ENCODE measurements around the gene ZMYND11. TPM values are rescaled to one million over a fixed set of nuclear protein-coding genes. Genes with fewer than 3 reads are reported as not detected.

ZMYND11 gene
- total and polyA plus RNA-seq, 9 of the 15 experiments (the other 6 are each of a cell fraction or from before 2014, with no cell fraction given): 2.7 to 13.8 (median 8.8) TPM

DNA sequence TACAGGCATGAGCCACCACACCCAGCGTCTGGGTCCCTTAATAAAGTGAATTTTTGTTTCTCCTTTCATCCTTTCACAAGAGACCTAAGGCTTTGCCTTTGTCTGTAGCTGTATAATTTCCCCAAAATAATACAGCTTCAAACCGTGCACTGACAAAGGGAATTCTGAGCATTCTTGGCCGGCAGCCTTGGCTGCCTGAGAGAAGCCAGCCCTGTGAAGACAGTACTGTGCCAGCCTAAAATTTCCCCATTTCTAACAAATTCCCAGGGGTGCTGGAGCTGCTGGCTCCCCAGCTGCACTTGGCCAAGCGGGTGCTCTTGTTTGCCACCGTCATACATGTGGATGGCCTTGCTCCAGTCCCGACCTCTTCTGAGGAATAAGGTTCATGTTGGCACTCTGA lies 106.2 kb downstream of the ZMYND11 start:
- CTCF ChIA-PET (ENCODE audit: low intra/inter-chr PET ratio): no interaction called here
- no peak for ATAC-seq
- H3K36me3 ChIP-seq (ENCODE audit: control insufficient read depth, insufficient read depth, low read length): peaks cover 5% of the 10 kb centered on the region; the same call in 1 of the 3 replicates
- H3K79me2 ChIP-seq (ENCODE audit: control insufficient read depth, insufficient read depth, low read length): no peaks in the 10 kb centered on the region
- H3K27ac ChIP-seq (ENCODE audit: extremely low read depth, low read depth, low read length): no peak overlapping the region
- H4K20me1 ChIP-seq (replicated peaks; ENCODE audit: control insufficient read depth, insufficient read depth, low read length): no peaks in the 10 kb centered on the region
- H3K27me3 ChIP-seq (ENCODE audit: control insufficient read depth in 2 of 2, insufficient read depth in 2 of 2, low read length in 2 of 2): no peaks in the 10 kb centered on the region
- H3K4me2 ChIP-seq (ENCODE audit: insufficient read depth, low read length): no peak overlapping the region
- POLR2A ChIA-PET: no interaction called here
- H2AFZ ChIP-seq (ENCODE audit: low read depth, low read length): no peak overlapping the region
- no peaks in the 10 kb centered on the region for H3K9me1 ChIP-seq (ENCODE audit: control insufficient read depth, insufficient read depth, low read length)
- TF ChIP-seq ZNF143 (CRISPR knock-in tag; IDR thresholded peaks at IDR 0.05) (no peak), CHD2 (IDR thresholded peaks at IDR 0.05; ENCODE audit: low read depth, low read length) (no peak), L3MBTL2 (IDR thresholded peaks at IDR 0.05) (no peak), ELF1 (tag; IDR thresholded peaks at IDR 0.05) (no peak)
- in situ Hi-C loops (cut with MboI): no loop called here
- BruUV-seq (replicated peaks): no TSS peak
- intact Hi-C loops (cut with micrococcal nuclease): no loop called here
- 73% methylated on average over 6 of the region's 6 CpGs for WGBS (ENCODE audit: insufficient coverage, low coverage, missing lambda C conversion rate)
- no peaks in the 10 kb centered on the region for H3K4me1 ChIP-seq (replicated peaks in 1 of 2; ENCODE audit: control insufficient read depth in 2 of 2, insufficient read depth in 2 of 2, low read length in 2 of 2)
- H3K4me3 ChIP-seq: no peak overlapping the region
- H3K9me3 ChIP-seq (replicated peaks; ENCODE audit: control insufficient read depth, insufficient read depth, low read depth, low read length): no peaks in the 10 kb centered on the region
- DNase-seq (ENCODE audit: extremely low read depth in 1 of 4, low spot score in 3 of 4): no peak
- no peak for FAIRE-seq
- no peak overlapping the region for H3K9ac ChIP-seq (ENCODE audit: insufficient read depth in 1 of 2, low read depth in 2 of 2, low read length in 2 of 2)

DNA sequence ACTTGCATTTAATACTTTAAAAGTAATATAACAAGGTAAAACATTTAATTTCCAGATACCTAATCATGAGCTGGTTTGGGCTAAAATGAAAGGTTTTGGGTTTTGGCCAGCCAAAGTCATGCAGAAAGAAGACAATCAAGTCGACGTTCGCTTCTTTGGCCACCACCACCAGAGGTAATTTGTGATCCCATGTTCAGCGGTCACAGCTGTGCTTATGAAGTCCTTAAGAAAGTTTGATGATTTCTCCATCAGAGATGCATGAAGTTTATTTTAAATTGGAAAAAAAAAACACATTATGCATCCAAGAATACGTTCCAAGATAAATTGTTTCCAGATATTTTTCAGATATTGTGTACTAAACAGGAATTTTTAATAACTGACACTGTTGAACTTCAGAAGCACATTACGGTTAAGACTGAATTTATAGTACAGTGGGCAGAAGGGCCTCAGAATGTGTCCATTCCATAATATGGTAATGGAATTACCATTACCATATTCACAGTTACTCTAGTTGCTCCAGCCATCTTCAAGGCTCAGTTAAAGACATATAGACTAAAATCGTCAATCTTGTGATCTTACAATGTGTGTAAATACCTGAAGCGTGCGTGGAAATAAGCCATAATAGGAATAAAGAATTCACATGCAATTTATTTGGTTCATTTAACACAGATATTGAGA lies 106.8 kb downstream of the ZMYND11 start:
- H3K27me3 ChIP-seq (ENCODE audit: control insufficient read depth in 2 of 2, insufficient read depth in 2 of 2, low read length in 2 of 2): no peaks in the 10 kb centered on the region
- CTCF ChIA-PET (ENCODE audit: low intra/inter-chr PET ratio): no interaction called here
- no peak overlapping the region for H3K27ac ChIP-seq (ENCODE audit: extremely low read depth, low read depth, low read length)
- ATAC-seq (no peak), DNase-seq (ENCODE audit: extremely low read depth in 1 of 4, low spot score in 3 of 4) (no peak), FAIRE-seq (no peak)
- H3K79me2 ChIP-seq (ENCODE audit: control insufficient read depth, insufficient read depth, low read length): no peaks in the 10 kb centered on the region
- H3K9me1 ChIP-seq (ENCODE audit: control insufficient read depth, insufficient read depth, low read length): no peaks in the 10 kb centered on the region
- H3K36me3 ChIP-seq (ENCODE audit: control insufficient read depth, insufficient read depth, low read length): peaks cover 9% of the 10 kb centered on the region; the same call in 1 of the 3 replicates
- in situ Hi-C loops (cut with MboI) (no loop called here), intact Hi-C loops (cut with micrococcal nuclease) (no loop called here)
- H3K4me2 ChIP-seq (ENCODE audit: insufficient read depth, low read length): no peak overlapping the region
- no peaks in the 10 kb centered on the region for H3K4me1 ChIP-seq (replicated peaks in 1 of 2; ENCODE audit: control insufficient read depth in 2 of 2, insufficient read depth in 2 of 2, low read length in 2 of 2)
- POLR2A ChIA-PET: no interaction called here
- H3K9me3 ChIP-seq (replicated peaks; ENCODE audit: control insufficient read depth, insufficient read depth, low read depth, low read length): no peaks in the 10 kb centered on the region
- no peak overlapping the region for H3K9ac ChIP-seq (ENCODE audit: insufficient read depth in 1 of 2, low read depth in 2 of 2, low read length in 2 of 2)
- TF ChIP-seq, protein P1, sequence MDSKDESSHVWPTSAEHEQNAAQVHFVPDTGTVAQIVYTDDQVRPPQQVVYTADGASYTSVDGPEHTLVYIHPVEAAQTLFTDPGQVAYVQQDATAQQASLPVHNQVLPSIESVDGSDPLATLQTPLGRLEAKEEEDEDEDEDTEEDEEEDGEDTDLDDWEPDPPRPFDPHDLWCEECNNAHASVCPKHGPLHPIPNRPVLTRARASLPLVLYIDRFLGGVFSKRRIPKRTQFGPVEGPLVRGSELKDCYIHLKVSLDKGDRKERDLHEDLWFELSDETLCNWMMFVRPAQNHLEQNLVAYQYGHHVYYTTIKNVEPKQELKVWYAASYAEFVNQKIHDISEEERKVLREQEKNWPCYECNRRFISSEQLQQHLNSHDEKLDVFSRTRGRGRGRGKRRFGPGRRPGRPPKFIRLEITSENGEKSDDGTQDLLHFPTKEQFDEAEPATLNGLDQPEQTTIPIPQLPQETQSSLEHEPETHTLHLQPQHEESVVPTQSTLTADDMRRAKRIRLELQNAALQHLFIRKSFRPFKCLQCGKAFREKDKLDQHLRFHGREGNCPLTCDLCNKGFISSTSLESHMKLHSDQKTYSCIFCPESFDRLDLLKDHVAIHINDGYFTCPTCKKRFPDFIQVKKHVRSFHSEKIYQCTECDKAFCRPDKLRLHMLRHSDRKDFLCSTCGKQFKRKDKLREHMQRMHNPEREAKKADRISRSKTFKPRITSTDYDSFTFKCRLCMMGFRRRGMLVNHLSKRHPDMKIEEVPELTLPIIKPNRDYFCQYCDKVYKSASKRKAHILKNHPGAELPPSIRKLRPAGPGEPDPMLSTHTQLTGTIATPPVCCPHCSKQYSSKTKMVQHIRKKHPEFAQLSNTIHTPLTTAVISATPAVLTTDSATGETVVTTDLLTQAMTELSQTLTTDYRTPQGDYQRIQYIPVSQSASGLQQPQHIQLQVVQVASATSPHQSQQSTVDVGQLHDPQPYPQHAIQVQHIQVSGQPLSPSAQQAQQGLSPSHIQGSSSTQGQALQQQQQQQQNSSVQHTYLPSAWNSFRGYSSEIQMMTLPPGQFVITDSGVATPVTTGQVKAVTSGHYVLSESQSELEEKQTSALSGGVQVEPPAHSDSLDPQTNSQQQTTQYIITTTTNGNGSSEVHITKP (IDR thresholded peaks at IDR 0.05; ENCODE audit: partially characterized antibody): no peak
- TF ChIP-seq, protein P2, sequence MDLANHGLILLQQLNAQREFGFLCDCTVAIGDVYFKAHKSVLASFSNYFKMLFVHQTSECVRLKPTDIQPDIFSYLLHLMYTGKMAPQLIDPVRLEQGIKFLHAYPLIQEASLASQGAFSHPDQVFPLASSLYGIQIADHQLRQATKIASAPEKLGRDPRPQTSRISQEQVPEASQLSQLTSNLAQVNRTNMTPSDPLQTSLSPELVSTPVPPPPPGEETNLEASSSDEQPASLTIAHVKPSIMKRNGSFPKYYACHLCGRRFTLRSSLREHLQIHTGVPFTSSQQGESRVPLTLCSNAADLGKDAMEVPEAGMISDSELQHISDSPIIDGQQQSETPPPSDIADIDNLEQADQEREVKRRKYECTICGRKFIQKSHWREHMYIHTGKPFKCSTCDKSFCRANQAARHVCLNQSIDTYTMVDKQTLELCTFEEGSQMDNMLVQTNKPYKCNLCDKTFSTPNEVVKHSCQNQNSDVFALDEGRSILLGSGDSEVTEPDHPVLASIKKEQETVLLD (IDR thresholded peaks at IDR 0.05): no peak
- no peak for TF ChIP-seq ZNF696 (CRISPR knock-in tag; conservative IDR thresholded peaks at IDR 0.05)
- no TSS peak for BruUV-seq (replicated peaks)
- H3K4me3 ChIP-seq: no peak overlapping the region
- H4K20me1 ChIP-seq (replicated peaks; ENCODE audit: control insufficient read depth, insufficient read depth, low read length): no peaks in the 10 kb centered on the region
- H2AFZ ChIP-seq (ENCODE audit: low read depth, low read length): no peak overlapping the region
- 85% methylated on average over 9 of the region's 9 CpGs for WGBS (ENCODE audit: insufficient coverage, low coverage, missing lambda C conversion rate)

All from K562 (cell line).